HepG2 (cell line): ENCODE results near the gene CDK2AP2.
"Not testable (repeated sequence)": the region's sequence is repeated elsewhere in the genome, so short reads cannot be mapped to it uniquely, and the experiment has no call there.

Source experiments
- CREB1 ChIP-seq, 2 experiments: fragments of 450-650 bp in 1 of 2; IDR thresholded peaks; 2 replicates each; pipeline ENCODE4 v1.6.1; 2016 to 2017; ENCODE audit warnings: control low read depth in 1 of 2, mild to moderate bottlenecking in 1 of 2, missing compliant biosample characterization in 1 of 2, missing genetic modification characterization in 1 of 2
- CTCF ChIP-seq: sonication (generic); formaldehyde crosslinking; IDR thresholded peaks from 2 replicates; pipeline ENCODE4 v1.5.0; 2020; ENCODE audit warnings: mild to moderate bottlenecking, missing genetic modification reagents, moderate library complexity
- FOXM1 ChIP-seq: sonication (generic); formaldehyde crosslinking; IDR thresholded peaks from 2 replicates; pipeline ENCODE4 v1.5.0; 2020; ENCODE audit warnings: missing genetic modification reagents
- FOXP1 ChIP-seq, 2 experiments: fragments of 450-650 bp in 1 of 2; IDR thresholded peaks; 2 replicates each; pipeline ENCODE4 v1.6.1; 2017 to 2018; ENCODE audit warnings: antibody characterized with exemption in 1 of 2
- NFAT5 ChIP-seq: sonication (generic); formaldehyde crosslinking; IDR thresholded peaks from 2 replicates; pipeline ENCODE4 v1.4.0; 2020; ENCODE audit warnings: missing genetic modification reagents
- PCBP1 ChIP-seq: fragments of 200-400 bp; formaldehyde crosslinking; IDR thresholded peaks from 2 replicates; pipeline ENCODE4 v1.6.1; 2017; ENCODE audit warnings: mild to moderate bottlenecking, low read depth, low read length, borderline replicate concordance
- POLR2AphosphoS5 ChIP-seq: IDR thresholded peaks from 2 replicates; pipeline ENCODE4 v1.6.1; 2012; ENCODE audit warnings: low read depth, low read length
- RBFOX2 ChIP-seq: fragments of 200-400 bp; formaldehyde crosslinking; IDR thresholded peaks from 2 replicates; pipeline ENCODE4 v1.6.1; 2017; ENCODE audit warnings: low read depth, mild to moderate bottlenecking, low read length
- SMC3 ChIP-seq: IDR thresholded peaks from 2 replicates; pipeline ENCODE4 v1.6.1; 2011; ENCODE audit warnings: low read length, improper control_type of control experiment
- ZBTB49 ChIP-seq: sonication (generic); formaldehyde crosslinking; IDR thresholded peaks from 2 replicates; pipeline ENCODE4 v1.4.0; 2020; ENCODE audit warnings: missing genetic modification reagents, borderline replicate concordance
- ZFP37 ChIP-seq: sonication (generic); formaldehyde crosslinking; IDR thresholded peaks from 2 replicates; pipeline ENCODE4 v1.4.0; 2020; ENCODE audit warnings: missing genetic modification reagents, borderline replicate concordance
- ZNF142 ChIP-seq: sonication (generic); formaldehyde crosslinking; IDR thresholded peaks from 2 replicates; pipeline ENCODE4 v1.4.0; 2020; ENCODE audit warnings: missing genetic modification reagents
- ZNF674 ChIP-seq: sonication (generic); formaldehyde crosslinking; IDR thresholded peaks from 2 replicates; pipeline ENCODE4 v1.5.0; 2020; ENCODE audit warnings: low read depth, mild to moderate bottlenecking, missing genetic modification reagents

- not testable (repeated sequence) for TF ChIP-seq RBFOX2; FOXP1 (IDR thresholded peaks at IDR 0.05); FOXP1 (CRISPR knock-in tag; IDR thresholded peaks at IDR 0.05); ZFP37 (CRISPR knock-in tag); ZBTB49; CREB1 (IDR thresholded peaks at IDR 0.05); CREB1 (CRISPR knock-in tag; IDR thresholded peaks at IDR 0.05); SMC3; FOXM1; CTCF (CRISPR knock-in tag); PCBP1; ZNF142 (CRISPR knock-in tag); NFAT5 (CRISPR knock-in tag); ZNF674 (CRISPR knock-in tag)
- TF ChIP-seq POLR2AphosphoS5 = peak; percentile 43; the same call in 1 of the 2 replicates
Observed at GRCh38 chr11:67476692-67477091, 31.3 kb downstream of the CDK2AP2 start.
